Measurements from ENCODE around the gene ZNF609. TPM values are rescaled to one million over a fixed set of nuclear protein-coding genes. Genes with fewer than 3 reads are reported as not detected.
A peak's percentile ranks its signal among the peaks of the same experiment; 100 is the strongest.

ZNF609 gene
- total RNA-seq, 2 donors from 2014 or later, result 52.3 to 54.8 TPM

GRCh38 chr15:64634027-64634426 is 173.6 kb downstream of the ZNF609 start:
- peaks cover 30% of the 10 kb centered on the region for H3K36me3 Mint-ChIP-seq (ENCODE audit: low read depth)
- DNase-seq, result peak; percentile 60
- Histone ChIP-seq H3K9ac (ENCODE audit: extremely low read depth, low read length, poor library complexity, severe bottlenecking) (peak overlapping the region; percentile 87), H3K4me1 (ENCODE audit: control insufficient read depth, insufficient read depth, low read length) (peaks cover 19% of the 10 kb centered on the region), H3K4me3 (ENCODE audit: low read length) (peak overlapping the region; percentile 56), H3K27me3 (ENCODE audit: control insufficient read depth, insufficient read depth, low read length, poor library complexity, severe bottlenecking) (no peaks in the 10 kb centered on the region), H3K36me3 (ENCODE audit: control insufficient read depth, insufficient read depth, low read length) (peaks cover 17% of the 10 kb centered on the region), H3K27ac (ENCODE audit: low read depth, low read length) (peak overlapping the region; percentile 92), H3K9me3 (ENCODE audit: control insufficient read depth, low read length) (peaks cover 8% of the 10 kb centered on the region)
- 41 to 100% methylated on average over 1 to 2 of the region's 2 CpGs for WGBS, 2 experiments (ENCODE audit: insufficient coverage in 1 of 2, insufficient read length in 1 of 2)
- peaks cover 45% of the 10 kb centered on the region for H3K4me1 Mint-ChIP-seq
- H3K4me3 Mint-ChIP-seq, result no peak overlapping the region
- H3K9me3 Mint-ChIP-seq, result peaks cover 7% of the 10 kb centered on the region
- TF ChIP-seq, protein P1, sequence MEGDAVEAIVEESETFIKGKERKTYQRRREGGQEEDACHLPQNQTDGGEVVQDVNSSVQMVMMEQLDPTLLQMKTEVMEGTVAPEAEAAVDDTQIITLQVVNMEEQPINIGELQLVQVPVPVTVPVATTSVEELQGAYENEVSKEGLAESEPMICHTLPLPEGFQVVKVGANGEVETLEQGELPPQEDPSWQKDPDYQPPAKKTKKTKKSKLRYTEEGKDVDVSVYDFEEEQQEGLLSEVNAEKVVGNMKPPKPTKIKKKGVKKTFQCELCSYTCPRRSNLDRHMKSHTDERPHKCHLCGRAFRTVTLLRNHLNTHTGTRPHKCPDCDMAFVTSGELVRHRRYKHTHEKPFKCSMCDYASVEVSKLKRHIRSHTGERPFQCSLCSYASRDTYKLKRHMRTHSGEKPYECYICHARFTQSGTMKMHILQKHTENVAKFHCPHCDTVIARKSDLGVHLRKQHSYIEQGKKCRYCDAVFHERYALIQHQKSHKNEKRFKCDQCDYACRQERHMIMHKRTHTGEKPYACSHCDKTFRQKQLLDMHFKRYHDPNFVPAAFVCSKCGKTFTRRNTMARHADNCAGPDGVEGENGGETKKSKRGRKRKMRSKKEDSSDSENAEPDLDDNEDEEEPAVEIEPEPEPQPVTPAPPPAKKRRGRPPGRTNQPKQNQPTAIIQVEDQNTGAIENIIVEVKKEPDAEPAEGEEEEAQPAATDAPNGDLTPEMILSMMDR (conservative IDR thresholded peaks at IDR 0.05), result no peak
- peak overlapping the region; percentile 95 for H3K27ac Mint-ChIP-seq
- no peaks in the 10 kb centered on the region for H3K27me3 Mint-ChIP-seq (ENCODE audit: insufficient read depth)

DNA sequence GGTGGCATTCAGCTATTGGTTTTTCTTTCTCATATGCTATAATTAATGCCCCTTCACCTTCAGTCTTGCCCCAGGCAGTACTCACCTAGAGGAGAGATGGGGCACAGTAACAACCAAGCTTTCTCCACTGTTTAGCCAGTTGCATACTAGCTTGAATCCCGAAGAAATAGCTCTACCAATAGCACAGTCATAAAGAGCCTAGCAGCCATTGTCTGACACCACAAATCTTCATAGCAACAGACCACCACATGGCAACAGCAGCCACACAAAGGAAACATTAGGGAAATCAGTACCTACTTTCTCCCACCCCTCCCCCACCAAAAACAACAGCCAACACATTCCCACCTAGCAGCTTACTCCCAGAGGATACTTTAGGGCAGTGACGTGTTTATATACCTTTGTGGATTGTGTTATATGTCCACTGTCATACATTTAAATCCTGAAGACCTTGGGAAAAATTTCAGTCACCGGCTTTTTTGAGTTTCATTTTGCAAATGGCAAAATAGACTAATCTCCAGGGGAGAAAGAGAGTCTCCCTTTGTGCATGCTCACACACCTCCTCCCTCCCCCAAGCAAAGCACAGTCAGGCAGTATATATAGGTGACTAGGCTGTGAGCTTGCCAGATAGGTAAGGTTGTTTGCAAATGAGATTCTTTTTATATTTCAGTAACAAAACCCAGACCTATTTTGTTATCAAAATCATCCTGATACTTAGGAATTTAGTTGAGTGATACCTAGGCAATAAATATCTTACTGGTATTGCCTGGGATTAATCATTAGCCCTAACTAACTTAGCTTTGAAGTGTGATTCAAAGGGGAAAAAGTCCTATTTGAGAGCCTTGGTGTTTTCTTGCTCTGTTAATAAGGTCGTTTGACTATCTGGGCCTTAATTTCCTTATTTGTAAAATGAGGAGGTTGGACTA is 174.5 kb downstream of the ZNF609 start:
- H3K4me3 Mint-ChIP-seq, result peak overlapping the region; percentile 42
- H3K27ac Mint-ChIP-seq, result peak overlapping the region; percentile 95
- H3K27me3 Mint-ChIP-seq (ENCODE audit: insufficient read depth), result no peaks in the 10 kb centered on the region
- peaks cover 7% of the 10 kb centered on the region for H3K9me3 Mint-ChIP-seq
- Histone ChIP-seq H3K9ac (ENCODE audit: extremely low read depth, low read length, poor library complexity, severe bottlenecking) (peak overlapping the region; percentile 87), H3K4me3 (ENCODE audit: low read length) (peak overlapping the region; percentile 56), H3K9me3 (ENCODE audit: control insufficient read depth, low read length) (peaks cover 8% of the 10 kb centered on the region), H3K36me3 (ENCODE audit: control insufficient read depth, insufficient read depth, low read length) (peaks cover 9% of the 10 kb centered on the region), H3K4me1 (ENCODE audit: control insufficient read depth, insufficient read depth, low read length) (peaks cover 26% of the 10 kb centered on the region), H3K27me3 (ENCODE audit: control insufficient read depth, insufficient read depth, low read length, poor library complexity, severe bottlenecking) (no peaks in the 10 kb centered on the region), H3K27ac (ENCODE audit: low read depth, low read length) (peak overlapping the region; percentile 92)
- H3K36me3 Mint-ChIP-seq (ENCODE audit: low read depth), result peaks cover 31% of the 10 kb centered on the region
- H3K4me1 Mint-ChIP-seq, result peaks cover 51% of the 10 kb centered on the region
- 17 to 42% methylated on average over 2 to 4 of the region's 4 CpGs for WGBS, 2 experiments (ENCODE audit: insufficient coverage in 1 of 2, insufficient read length in 1 of 2)
- peak; percentile 94 for DNase-seq
- TF ChIP-seq, protein P1 (conservative IDR thresholded peaks at IDR 0.05), result no peak

GRCh38 chr15:64635499-64636495 is 175.4 kb downstream of the ZNF609 start:
- Mint-ChIP-seq H3K4me3 (peak overlapping the region; percentile 42), H3K36me3 (ENCODE audit: low read depth) (peaks cover 31% of the 10 kb centered on the region), H3K9me3 (peaks cover 7% of the 10 kb centered on the region), H3K27me3 (ENCODE audit: insufficient read depth) (no peaks in the 10 kb centered on the region), H3K27ac (peak overlapping the region; percentile 95), H3K4me1 (peaks cover 48% of the 10 kb centered on the region)
- Histone ChIP-seq H3K9me3 (ENCODE audit: control insufficient read depth, low read length) (peaks cover 8% of the 10 kb centered on the region), H3K4me3 (ENCODE audit: low read length) (peak overlapping the region; percentile 56), H3K9ac (ENCODE audit: extremely low read depth, low read length, poor library complexity, severe bottlenecking) (peak overlapping the region; percentile 87), H3K36me3 (ENCODE audit: control insufficient read depth, insufficient read depth, low read length) (peaks cover 9% of the 10 kb centered on the region), H3K4me1 (ENCODE audit: control insufficient read depth, insufficient read depth, low read length) (peaks cover 29% of the 10 kb centered on the region), H3K27me3 (ENCODE audit: control insufficient read depth, insufficient read depth, low read length, poor library complexity, severe bottlenecking) (no peaks in the 10 kb centered on the region), H3K27ac (ENCODE audit: low read depth, low read length) (peak overlapping the region; percentile 92)
- TF ChIP-seq, protein P1 (conservative IDR thresholded peaks at IDR 0.05), result no peak
- 79 to 82% methylated on average over 3 to 4 of the region's 4 CpGs for WGBS, 2 experiments (ENCODE audit: insufficient coverage in 1 of 2, insufficient read length in 1 of 2)
- DNase-seq, result peak; percentile 55
